ENCODE measurements around the gene RCBTB1.

- TF ChIP-seq CTCF (IDR thresholded peaks at IDR 0.05 in 2 of 3, conservative IDR thresholded peaks at IDR 0.05 in 1 of 3; ENCODE audit: control insufficient read depth in 2 of 3, extremely low read depth in 1 of 3, insufficient read depth in 1 of 3, low read depth in 3 of 3, low read length in 3 of 3): no peak
- no peak for TF ChIP-seq ZNF274 (IDR thresholded peaks at IDR 0.05; ENCODE audit: insufficient read depth, insufficient read length)
- no peak for TF ChIP-seq CREB1 (IDR thresholded peaks at IDR 0.05; ENCODE audit: low read depth)
- TF ChIP-seq ATF3 (IDR thresholded peaks at IDR 0.05; ENCODE audit: borderline replicate concordance, extremely low read depth, low read depth, low read length): no peak
- TF ChIP-seq EP300 (IDR thresholded peaks at IDR 0.05; ENCODE audit: borderline replicate concordance in 1 of 2, control insufficient read depth in 1 of 2, low read depth in 2 of 2, low read length in 2 of 2): no peak
- TF ChIP-seq TCF3 (IDR thresholded peaks at IDR 0.05; ENCODE audit: borderline replicate concordance, insufficient read depth, low read depth, low read length): no peak
- no peak for TF ChIP-seq KDM1A (IDR thresholded peaks at IDR 0.05; ENCODE audit: borderline replicate concordance)
These were observed 22.4 kb upstream of the RCBTB1 start for GRCh38 chr13:49607761-49608160.

Data from GM12878 (cell line).